OCI-LY1 (cell line): ENCODE data around the gene TBC1D16.

ENCODE experiments used
- H2AFZ ChIP-seq: fragments of 200-600 bp; sonication (generic), shearing (Covaris generic); 2 replicates; pipeline ENCODE4 v1.6.0; 2014; ENCODE audit warnings: antibody characterized with exemption, mild to moderate bottlenecking, low read length
- H3F3A ChIP-seq: fragments of 200-600 bp; sonication (generic), shearing (Covaris generic); 2 replicates; pipeline ENCODE4 v1.6.0; 2014; ENCODE audit warnings: mild to moderate bottlenecking, antibody characterized with exemption, low read length, moderate library complexity; ENCODE audit not compliant: insufficient read depth
- H3K27ac ChIP-seq: fragments of 200-600 bp; sonication (generic); 2 replicates; pipeline ENCODE4 v1.5.1; 2014; ENCODE audit warnings: low read length, mixed run types, mild to moderate bottlenecking, low read depth; ENCODE audit not compliant: poor library complexity, severe bottlenecking
- H3K27me3 ChIP-seq: fragments of 200-600 bp; sonication (generic); 2 replicates; pipeline ENCODE4 v1.6.0; 2014; ENCODE audit warnings: antibody characterized with exemption, mild to moderate bottlenecking, low read length, moderate library complexity; ENCODE audit not compliant: insufficient read depth
- H3K36me3 ChIP-seq: fragments of 200-600 bp; sonication (generic); 2 replicates; pipeline ENCODE4 v1.6.1; 2014; ENCODE audit warnings: mild to moderate bottlenecking, antibody characterized with exemption, low read length, moderate library complexity, mixed read lengths; ENCODE audit not compliant: insufficient read depth
- H3K4me1 ChIP-seq: fragments of 200-600 bp; sonication (generic); 2 replicates; pipeline ENCODE4 v1.5.1; 2014; ENCODE audit warnings: mild to moderate bottlenecking, low read length, moderate library complexity; ENCODE audit not compliant: insufficient read depth, severe bottlenecking
- H3K4me2 ChIP-seq: fragments of 200-600 bp; sonication (generic), shearing (Covaris generic); 2 replicates; pipeline ENCODE4 v1.6.1; 2014; ENCODE audit warnings: low read length
- H3K4me3 ChIP-seq: fragments of 200-600 bp; sonication (generic); 2 replicates; pipeline ENCODE4 v1.5.1; 2014; ENCODE audit warnings: low read length, low read depth, mild to moderate bottlenecking, mixed read lengths; ENCODE audit not compliant: poor library complexity, severe bottlenecking
- H3K79me2 ChIP-seq: fragments of 200-600 bp; shearing (Covaris generic); 2 replicates; pipeline ENCODE4 v1.6.1; 2016; ENCODE audit warnings: mixed run types, low read length, mixed read lengths; ENCODE audit not compliant: insufficient read depth
- H3K9ac ChIP-seq: fragments of 200-600 bp; sonication (generic), shearing (Covaris generic); 2 replicates; pipeline ENCODE4 v1.6.1; 2014; ENCODE audit warnings: mild to moderate bottlenecking, low read length, mixed read lengths
- H3K9me2 ChIP-seq: fragments of 200-600 bp; sonication (generic), shearing (Covaris generic); 2 replicates; pipeline ENCODE4 v1.6.1; 2014; ENCODE audit warnings: low read depth, mild to moderate bottlenecking, low read length, mixed read lengths
- H3K9me3 ChIP-seq: fragments of 200-600 bp; shearing (Covaris generic); 2 replicates; pipeline ENCODE4 v1.6.1; 2014; ENCODE audit warnings: low read length, mixed read lengths
- H4K20me1 ChIP-seq: fragments of 200-600 bp; sonication (generic), shearing (Covaris generic); 2 replicates; pipeline ENCODE4 v1.6.0; 2016; ENCODE audit warnings: mild to moderate bottlenecking, low read length; ENCODE audit not compliant: insufficient read depth
- CTCF ChIP-seq: fragments of 200-600 bp; sonication (generic), shearing (Covaris generic); IDR thresholded peaks from 2 replicates; pipeline ENCODE4 v1.5.1; 2017; ENCODE audit warnings: mild to moderate bottlenecking, antibody characterized with exemption, low read length, moderate library complexity, mixed read lengths
- EZH2 ChIP-seq: fragments of 200-600 bp; sonication (generic), shearing (Covaris generic); IDR thresholded peaks from 2 replicates; pipeline ENCODE4 v1.8.0; 2017; ENCODE audit warnings: borderline replicate concordance, mixed run types, mild to moderate bottlenecking, antibody characterized with exemption, low read length, moderate library complexity, mixed read lengths

TBC1D16 gene

GRCh38 chr17:79982986-79983385 is 52.7 kb downstream of the TBC1D16 start:
- no peaks in the 10 kb centered on the region for H3K4me1 ChIP-seq
- no peak overlapping the region for H3K4me2 ChIP-seq
- no peaks in the 10 kb centered on the region for H3K36me3 ChIP-seq
- H3K9me2 ChIP-seq = no peaks in the 10 kb centered on the region
- no peak overlapping the region for H3K9ac ChIP-seq
- no peaks in the 10 kb centered on the region for H4K20me1 ChIP-seq
- TF ChIP-seq EZH2 (no peak), CTCF (no peak)
- H3K4me3 ChIP-seq = no peak overlapping the region
- H3K9me3 ChIP-seq = no peaks in the 10 kb centered on the region
- H3F3A ChIP-seq = no peaks in the 10 kb centered on the region
- no peaks in the 10 kb centered on the region for H3K79me2 ChIP-seq
- no peaks in the 10 kb centered on the region for H3K27me3 ChIP-seq
- H2AFZ ChIP-seq = no peak overlapping the region
- H3K27ac ChIP-seq = no peak overlapping the region

DNA sequence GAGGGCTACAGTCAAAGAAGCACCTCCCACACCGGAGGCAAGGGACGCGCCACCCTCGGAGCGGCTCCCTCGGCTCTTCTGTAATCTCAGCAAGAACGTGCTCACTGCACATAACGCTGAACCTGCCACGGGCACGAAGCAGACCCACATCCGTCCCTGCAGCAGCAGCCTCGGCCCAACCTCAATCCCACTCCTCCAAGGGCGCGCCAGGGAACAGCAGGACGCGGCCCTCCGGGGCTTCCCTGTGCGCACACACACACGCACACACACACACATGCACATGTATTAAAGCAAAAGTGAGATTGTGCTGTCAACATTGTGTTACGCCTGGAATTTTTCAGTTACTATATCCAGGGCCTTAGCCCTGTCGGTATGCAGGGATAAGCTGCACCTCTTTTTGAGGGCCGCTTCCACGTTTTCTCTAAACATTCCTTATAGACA is 54.0 kb downstream of the TBC1D16 start:
- Histone ChIP-seq H3K36me3 (no peaks in the 10 kb centered on the region), H3K27ac (no peak overlapping the region), H3K27me3 (no peaks in the 10 kb centered on the region), H3K4me1 (no peaks in the 10 kb centered on the region), H3F3A (no peaks in the 10 kb centered on the region), H4K20me1 (no peaks in the 10 kb centered on the region), H3K9me2 (no peaks in the 10 kb centered on the region), H3K9me3 (no peaks in the 10 kb centered on the region), H3K9ac (no peak overlapping the region), H3K4me3 (no peak overlapping the region), H3K79me2 (no peaks in the 10 kb centered on the region), H2AFZ (no peak overlapping the region), H3K4me2 (no peak overlapping the region)
- TF ChIP-seq CTCF = no peak
- TF ChIP-seq EZH2 = no peak

- no peaks in the 10 kb centered on the region for H3K79me2 ChIP-seq
- no peak for TF ChIP-seq EZH2
- TF ChIP-seq CTCF = no peak
- H3K4me2 ChIP-seq = no peak overlapping the region
- no peak overlapping the region for H3K27ac ChIP-seq
- no peaks in the 10 kb centered on the region for H3K4me1 ChIP-seq
- H3K9me3 ChIP-seq = no peaks in the 10 kb centered on the region
- no peaks in the 10 kb centered on the region for H4K20me1 ChIP-seq
- no peak overlapping the region for H2AFZ ChIP-seq
- H3F3A ChIP-seq = no peaks in the 10 kb centered on the region
- no peaks in the 10 kb centered on the region for H3K36me3 ChIP-seq
- H3K9ac ChIP-seq = no peak overlapping the region
- H3K9me2 ChIP-seq = no peaks in the 10 kb centered on the region
- H3K4me3 ChIP-seq = no peak overlapping the region
- no peaks in the 10 kb centered on the region for H3K27me3 ChIP-seq
Measured at GRCh38 chr17:79981090-79981489, 54.6 kb downstream of the TBC1D16 start.
